Epidermal melanocyte (primary cell): ENCODE results near the gene STARD13.

Source experiments
- DNase-seq: peaks from one replicate; pipeline ENCODE4 v3.0.0; 2011; ENCODE audit warnings: low spot score; ENCODE audit not compliant: insufficient read length

Gene STARD13

GRCh38 chr13:33228648-33229445 is 56.7 kb downstream of the STARD13 start:
- DNase-seq: no peak

- no peak for DNase-seq
Measured at GRCh38 chr13:33227927-33228647, 57.5 kb downstream of the STARD13 start.

GRCh38 chr13:33224686-33225085 is 60.9 kb downstream of the STARD13 start:
- no peak for DNase-seq

- no peak for DNase-seq
Measured at GRCh38 chr13:33224191-33224590, 61.4 kb downstream of the STARD13 start.

- no peak for DNase-seq
Measured at GRCh38 chr13:33219926-33220325, 65.6 kb downstream of the STARD13 start.

- DNase-seq: no peak
Measured at GRCh38 chr13:33218426-33218825, 67.1 kb downstream of the STARD13 start.

GRCh38 chr13:33218020-33218419 is 67.5 kb downstream of the STARD13 start:
- DNase-seq: no peak

- DNase-seq: no peak
Measured at GRCh38 chr13:33217256-33217655, 68.3 kb downstream of the STARD13 start.

- no peak for DNase-seq
Measured at GRCh38 chr13:33213797-33214196, 71.8 kb downstream of the STARD13 start.

GRCh38 chr13:33213024-33213768 is 72.4 kb downstream of the STARD13 start:
- DNase-seq: no peak

- no peak for DNase-seq
Measured at GRCh38 chr13:33212396-33212795, 73.2 kb downstream of the STARD13 start.

- no peak for DNase-seq
Measured at GRCh38 chr13:33210090-33210489, 75.5 kb downstream of the STARD13 start.

GRCh38 chr13:33208290-33209220 is 77.0 kb downstream of the STARD13 start:
- DNase-seq: no peak

GRCh38 chr13:33207615-33207961 is 78.0 kb downstream of the STARD13 start:
- no peak for DNase-seq

- no peak for DNase-seq
Measured at GRCh38 chr13:33206945-33207614, 78.5 kb downstream of the STARD13 start.

- DNase-seq: no peak
Measured at GRCh38 chr13:33206425-33206824, 79.1 kb downstream of the STARD13 start.

- no peak for DNase-seq
Measured at GRCh38 chr13:33205804-33206221, 79.7 kb downstream of the STARD13 start.

- DNase-seq: no peak
Measured at GRCh38 chr13:33205224-33205623, 80.3 kb downstream of the STARD13 start.

GRCh38 chr13:33204130-33204927 is 81.2 kb downstream of the STARD13 start:
- peak; percentile 34 for DNase-seq
